ENCODE data around the gene AMELY. TPM values are rescaled to one million over a fixed set of nuclear protein-coding genes. Genes with fewer than 3 reads are reported as not detected.
"Not testable (repeated sequence)": the region's sequence is repeated elsewhere in the genome, so short reads cannot be mapped to it uniquely, and the experiment has no call there.

The AMELY gene
- total and polyA plus RNA-seq, 3 experiments from 2014 or later, result not detected

DNA sequence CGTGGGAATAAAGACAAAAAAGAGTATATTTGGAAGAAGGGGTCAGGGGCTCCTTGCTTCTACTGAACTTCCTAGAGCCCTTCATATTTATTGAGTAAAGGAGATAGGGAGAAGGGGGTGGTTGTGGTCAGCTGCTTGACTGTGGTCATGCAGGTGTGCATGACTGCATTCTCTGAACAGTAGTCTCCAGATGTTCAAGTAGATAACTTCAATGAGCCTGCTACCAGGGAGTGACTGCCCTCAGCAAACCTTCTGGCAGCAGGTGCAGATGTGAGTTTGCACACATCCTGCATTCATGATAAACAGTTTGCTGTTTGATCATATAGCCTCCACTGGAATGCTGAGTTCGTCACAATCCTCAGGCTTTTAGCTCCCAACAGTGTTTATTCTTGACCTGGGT is 9.5 kb upstream of the AMELY start:
- no peak overlapping the region for H3K4me3 Mint-ChIP-seq
- DNase-seq, result no peak
- H3K27ac ChIP-seq (ENCODE audit: low read depth, low read length), result no peak overlapping the region
- no peaks in the 10 kb centered on the region for H3K9me3 Mint-ChIP-seq
- H3K36me3 Mint-ChIP-seq, result no peaks in the 10 kb centered on the region
- no peaks in the 10 kb centered on the region for H3K4me1 Mint-ChIP-seq
- H3K36me3 ChIP-seq (ENCODE audit: insufficient read depth, low read length), result no peaks in the 10 kb centered on the region
- no peaks in the 10 kb centered on the region for H3K27me3 Mint-ChIP-seq
- no peaks in the 10 kb centered on the region for H3K9me3 ChIP-seq (ENCODE audit: low read length)
- no peak overlapping the region for H3K27ac Mint-ChIP-seq
- ChIA-PET CTCF (no interaction called here), POLR2A (no interaction called here)
- no peaks in the 10 kb centered on the region for H3K4me1 ChIP-seq (ENCODE audit: insufficient read depth, low read length)
- no peaks in the 10 kb centered on the region for H3K27me3 ChIP-seq (ENCODE audit: insufficient read depth, low read length, poor library complexity, severe bottlenecking)
- H3K4me3 ChIP-seq (ENCODE audit: low read length), result no peak overlapping the region

DNA sequence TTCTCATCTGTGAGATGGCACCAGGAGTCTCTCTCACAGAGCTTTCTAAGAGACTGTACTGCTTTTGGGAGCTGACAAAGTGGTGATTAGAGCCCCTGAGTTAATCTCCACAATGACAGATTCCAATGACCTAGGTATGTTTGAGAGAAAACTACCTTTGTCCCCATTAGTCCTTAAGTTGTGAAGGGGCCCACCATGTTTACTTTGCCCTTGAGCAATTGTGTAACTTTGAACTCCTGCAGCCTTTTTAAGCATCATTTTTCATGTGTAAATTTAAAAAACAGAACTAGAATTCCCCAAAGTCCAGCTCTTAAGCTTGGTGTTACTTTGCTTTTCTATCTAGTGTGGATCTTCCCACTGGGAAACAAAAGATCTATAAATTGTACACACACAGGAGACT is 1.8 kb upstream of the AMELY start:
- DNase-seq, result no peak
- Histone ChIP-seq H3K4me1 (ENCODE audit: insufficient read depth, low read length) (no peaks in the 10 kb centered on the region), H3K27ac (ENCODE audit: low read depth, low read length) (no peak overlapping the region), H3K27me3 (ENCODE audit: insufficient read depth, low read length, poor library complexity, severe bottlenecking) (no peaks in the 10 kb centered on the region), H3K9me3 (ENCODE audit: low read length) (no peaks in the 10 kb centered on the region), H3K36me3 (ENCODE audit: insufficient read depth, low read length) (no peaks in the 10 kb centered on the region), H3K4me3 (ENCODE audit: low read length) (no peak overlapping the region)
- POLR2A ChIA-PET, result no interaction called here
- H3K36me3 Mint-ChIP-seq, result no peaks in the 10 kb centered on the region
- no peak overlapping the region for H3K4me3 Mint-ChIP-seq
- peaks cover 0 to 35% of the 10 kb centered on the region in 2 donors for H3K27me3 Mint-ChIP-seq
- CTCF ChIA-PET, result no interaction called here
- H3K9me3 Mint-ChIP-seq, result no peaks in the 10 kb centered on the region
- H3K27ac Mint-ChIP-seq, result no peak overlapping the region
- H3K4me1 Mint-ChIP-seq, result peaks cover 0 to 12% (median 0%) of the 10 kb centered on the region in 3 donors

DNA sequence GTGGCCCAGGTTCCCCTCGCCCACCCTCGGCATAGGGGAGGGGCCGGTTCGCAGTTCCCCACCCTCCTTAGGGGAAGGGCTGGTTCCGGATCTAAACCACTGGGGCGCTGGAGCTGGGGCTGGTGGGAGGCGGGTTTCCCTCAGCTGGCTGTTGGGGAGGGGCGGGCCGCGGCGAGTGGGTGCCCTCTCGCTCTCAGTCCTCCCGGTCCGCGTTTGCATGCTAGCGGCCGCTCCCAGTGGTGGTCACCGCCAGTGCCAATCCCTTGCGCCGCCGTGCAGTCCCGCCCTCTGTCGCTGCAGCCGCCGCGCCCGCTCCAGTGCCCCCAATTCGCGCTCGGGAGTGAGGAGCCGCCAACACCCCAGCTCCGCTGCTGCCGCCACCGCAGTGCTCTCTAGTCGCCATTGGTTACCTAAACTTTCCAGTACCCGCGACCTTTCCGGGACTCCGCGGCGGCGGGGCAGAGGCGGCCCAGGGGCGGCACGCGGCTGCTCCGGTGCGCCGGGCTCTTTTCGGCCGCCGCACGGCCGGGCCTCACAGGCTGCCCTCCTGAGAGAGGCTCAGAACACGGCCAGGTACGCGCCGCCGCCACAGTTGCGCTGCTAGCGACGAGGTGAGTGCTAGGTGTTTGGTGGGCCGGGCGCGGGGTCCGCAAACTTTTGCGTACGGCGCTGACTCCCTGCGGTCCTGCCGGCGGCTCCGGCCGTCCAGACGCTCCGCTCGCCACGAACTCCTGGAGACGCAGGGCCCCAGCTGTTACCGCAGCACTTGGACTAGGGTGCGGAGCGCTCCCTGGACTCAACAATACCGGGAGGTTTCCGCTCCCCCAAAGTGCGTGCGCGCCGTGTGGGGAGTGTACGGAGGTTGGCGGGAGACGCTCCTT is 940 bp downstream of the AMELY start, which contains the start of gene TBL1Y:
TBL1Y (plus strand) TSS at position 326 of the 881 bp plus-strand sequence. CDS start 114,388 bp downstream, outside the sequence.
- H3K36me3 Mint-ChIP-seq, result no peaks in the 10 kb centered on the region
- no peak within 1 kb of the TSS for H3K27ac Mint-ChIP-seq
- CTCF ChIA-PET, result no interaction called here
- H3K27me3 Mint-ChIP-seq, result peaks cover 0 to 36% of the 10 kb centered on the region in 2 donors
- POLR2A ChIA-PET, result no interaction called here
- Histone ChIP-seq H3K4me1 (ENCODE audit: insufficient read depth, low read length) (no peaks in the 10 kb centered on the region), H3K27me3 (ENCODE audit: insufficient read depth, low read length, poor library complexity, severe bottlenecking) (no peaks in the 10 kb centered on the region), H3K27ac (ENCODE audit: low read depth, low read length) (no peak within 1 kb of the TSS), H3K36me3 (ENCODE audit: insufficient read depth, low read length) (no peaks in the 10 kb centered on the region), H3K9me3 (ENCODE audit: low read length) (no peaks in the 10 kb centered on the region), H3K4me3 (ENCODE audit: low read length) (no peak within 1 kb of the TSS)
- H3K9me3 Mint-ChIP-seq, result no peaks in the 10 kb centered on the region
- H3K4me3 Mint-ChIP-seq, result peak within 1 kb of the TSS in 2 of 7 donors; percentile 40 to 49
- no peak for DNase-seq
- H3K4me1 Mint-ChIP-seq, result peaks cover 0 to 12% (median 0%) of the 10 kb centered on the region in 3 donors

DNA sequence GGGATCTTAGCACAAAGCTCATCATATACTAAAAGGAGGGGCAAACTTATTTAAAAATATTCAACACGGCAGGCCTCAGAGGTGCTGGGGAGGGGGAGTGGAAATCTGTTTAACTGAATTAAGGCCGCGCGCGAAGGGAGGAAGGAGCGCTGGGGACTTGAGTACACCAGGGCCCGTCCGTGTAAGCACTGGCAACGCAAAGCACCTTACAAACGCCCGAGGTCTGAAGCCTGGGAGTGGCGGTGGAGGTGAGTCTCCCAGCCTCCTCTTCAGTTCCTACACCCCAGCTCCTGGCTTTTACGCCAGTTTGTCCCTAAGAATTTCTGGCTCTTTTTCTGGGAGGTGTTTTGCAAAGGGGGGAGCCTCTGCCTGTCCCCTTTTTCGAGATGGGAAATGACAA is 1.7 kb downstream of the AMELY start:
- DNase-seq, result no peak
- Histone ChIP-seq H3K4me1 (ENCODE audit: insufficient read depth, low read length) (no peaks in the 10 kb centered on the region), H3K27me3 (ENCODE audit: insufficient read depth, low read length, poor library complexity, severe bottlenecking) (no peaks in the 10 kb centered on the region), H3K27ac (ENCODE audit: low read depth, low read length) (no peak overlapping the region), H3K9me3 (ENCODE audit: low read length) (no peaks in the 10 kb centered on the region), H3K36me3 (ENCODE audit: insufficient read depth, low read length) (no peaks in the 10 kb centered on the region), H3K4me3 (ENCODE audit: low read length) (no peak overlapping the region)
- Mint-ChIP-seq H3K4me1 (peaks cover 0 to 12% (median 0%) of the 10 kb centered on the region in 3 donors), H3K27ac (no peak overlapping the region), H3K4me3 (peak overlapping the region in 1 of 7 donors; percentile 49), H3K9me3 (no peaks in the 10 kb centered on the region), H3K27me3 (peaks cover 0 to 36% of the 10 kb centered on the region in 2 donors), H3K36me3 (no peaks in the 10 kb centered on the region)
- POLR2A ChIA-PET, result no interaction called here
- CTCF ChIA-PET, result no interaction called here

DNA sequence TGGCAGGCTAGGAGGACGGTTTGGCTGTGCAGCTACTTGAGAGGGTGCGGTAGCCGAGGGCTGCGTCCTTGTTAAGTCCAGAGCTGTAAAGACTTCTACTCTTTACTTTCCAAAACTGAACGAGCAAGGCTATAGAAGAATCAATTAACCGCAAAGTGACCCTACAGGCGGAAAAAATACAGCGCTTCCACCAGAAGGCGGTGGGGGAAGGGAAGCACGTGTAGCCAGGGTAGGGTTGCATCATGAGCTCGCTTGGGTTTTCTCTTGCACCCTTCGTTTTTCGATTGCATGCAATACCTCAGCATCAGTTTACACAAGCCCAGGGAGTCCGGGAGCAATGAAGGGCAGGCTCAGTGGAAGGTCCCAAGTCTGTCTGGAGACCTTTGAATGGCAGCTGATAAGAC is 2.4 kb downstream of the AMELY start:
- no peak overlapping the region for H3K4me3 ChIP-seq (ENCODE audit: low read length)
- no peaks in the 10 kb centered on the region for H3K27me3 ChIP-seq (ENCODE audit: insufficient read depth, low read length, poor library complexity, severe bottlenecking)
- H3K4me1 ChIP-seq (ENCODE audit: insufficient read depth, low read length), result no peaks in the 10 kb centered on the region
- Mint-ChIP-seq H3K27ac (no peak overlapping the region), H3K4me1 (peaks cover 0 to 12% (median 0%) of the 10 kb centered on the region in 3 donors), H3K9me3 (no peaks in the 10 kb centered on the region), H3K36me3 (no peaks in the 10 kb centered on the region), H3K27me3 (peaks cover 0 to 40% of the 10 kb centered on the region in 2 donors), H3K4me3 (peak overlapping the region in 2 of 7 donors; percentile 40 to 49)
- ChIA-PET POLR2A (no interaction called here), CTCF (no interaction called here)
- H3K9me3 ChIP-seq (ENCODE audit: low read length), result no peaks in the 10 kb centered on the region
- DNase-seq, result no peak
- H3K36me3 ChIP-seq (ENCODE audit: insufficient read depth, low read length), result no peaks in the 10 kb centered on the region
- H3K27ac ChIP-seq (ENCODE audit: low read depth, low read length), result no peak overlapping the region

DNA sequence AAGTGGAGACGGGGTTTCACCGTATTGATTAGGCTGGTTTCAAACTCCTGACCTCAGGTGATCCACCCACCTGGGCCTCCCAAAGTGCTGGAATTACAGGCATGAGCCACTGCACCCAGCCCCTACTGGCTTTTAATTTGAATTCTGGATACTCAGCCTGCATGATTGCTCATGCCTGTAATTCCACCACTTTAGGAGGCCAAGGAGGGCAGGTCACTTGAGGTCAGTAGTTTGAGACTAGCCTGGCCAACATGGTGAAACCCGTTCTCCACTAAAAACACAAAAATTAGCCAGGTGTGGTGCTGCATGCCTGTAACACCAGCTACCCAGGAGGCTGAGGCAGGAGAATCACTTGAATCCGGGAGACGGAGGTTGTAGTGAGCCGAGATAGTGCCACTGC is 3.5 kb downstream of the AMELY start:
- POLR2A ChIA-PET; CTCF ChIA-PET; H3K36me3 ChIP-seq (ENCODE audit: insufficient read depth, low read length); H3K36me3 Mint-ChIP-seq; H3K27ac Mint-ChIP-seq; H3K27me3 ChIP-seq (ENCODE audit: insufficient read depth, low read length, poor library complexity, severe bottlenecking); H3K9me3 Mint-ChIP-seq; H3K27ac ChIP-seq (ENCODE audit: low read depth, low read length); H3K4me3 Mint-ChIP-seq; DNase-seq; H3K9me3 ChIP-seq (ENCODE audit: low read length); H3K4me3 ChIP-seq (ENCODE audit: low read length); H3K4me1 ChIP-seq (ENCODE audit: insufficient read depth, low read length): not testable (repeated sequence)
- H3K4me1 Mint-ChIP-seq, result peaks cover 0 to 12% (median 0%) of the 10 kb centered on the region in 3 donors
- peaks cover 0 to 32% of the 10 kb centered on the region in 2 donors for H3K27me3 Mint-ChIP-seq

DNA sequence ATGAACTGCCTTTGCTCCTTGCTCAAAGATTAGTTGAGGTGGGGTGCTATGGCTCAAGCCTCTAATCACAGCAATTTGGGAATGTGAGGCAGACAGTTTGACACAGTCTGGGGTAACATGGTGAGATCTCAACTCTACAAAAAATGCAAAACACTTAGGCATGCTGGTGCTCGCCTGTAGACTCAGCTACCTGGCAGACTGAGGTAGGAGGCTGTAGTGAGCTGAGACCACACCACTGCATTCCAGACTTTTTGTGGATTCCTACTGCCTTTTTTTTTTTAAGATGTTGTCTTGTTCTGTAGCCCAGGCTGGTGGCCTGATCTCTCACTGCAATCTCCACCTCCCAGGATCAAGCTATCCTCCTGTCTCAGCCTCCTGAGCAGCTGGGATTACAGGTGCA is 4.0 kb downstream of the AMELY start:
- Histone ChIP-seq H3K9me3 (ENCODE audit: low read length) (no peaks in the 10 kb centered on the region), H3K27ac (ENCODE audit: low read depth, low read length) (no peak overlapping the region), H3K27me3 (ENCODE audit: insufficient read depth, low read length, poor library complexity, severe bottlenecking) (no peaks in the 10 kb centered on the region), H3K36me3 (ENCODE audit: insufficient read depth, low read length) (no peaks in the 10 kb centered on the region), H3K4me3 (ENCODE audit: low read length) (no peak overlapping the region), H3K4me1 (ENCODE audit: insufficient read depth, low read length) (no peaks in the 10 kb centered on the region)
- no peaks in the 10 kb centered on the region for H3K36me3 Mint-ChIP-seq
- H3K9me3 Mint-ChIP-seq, result no peaks in the 10 kb centered on the region
- no peak for DNase-seq
- ChIA-PET CTCF (no interaction called here), POLR2A (no interaction called here)
- H3K27me3 Mint-ChIP-seq, result peaks cover 0 to 29% of the 10 kb centered on the region in 2 donors
- H3K4me1 Mint-ChIP-seq, result peaks cover 0 to 12% (median 0%) of the 10 kb centered on the region in 3 donors
- no peak overlapping the region for H3K27ac Mint-ChIP-seq
- H3K4me3 Mint-ChIP-seq, result no peak overlapping the region

DNA sequence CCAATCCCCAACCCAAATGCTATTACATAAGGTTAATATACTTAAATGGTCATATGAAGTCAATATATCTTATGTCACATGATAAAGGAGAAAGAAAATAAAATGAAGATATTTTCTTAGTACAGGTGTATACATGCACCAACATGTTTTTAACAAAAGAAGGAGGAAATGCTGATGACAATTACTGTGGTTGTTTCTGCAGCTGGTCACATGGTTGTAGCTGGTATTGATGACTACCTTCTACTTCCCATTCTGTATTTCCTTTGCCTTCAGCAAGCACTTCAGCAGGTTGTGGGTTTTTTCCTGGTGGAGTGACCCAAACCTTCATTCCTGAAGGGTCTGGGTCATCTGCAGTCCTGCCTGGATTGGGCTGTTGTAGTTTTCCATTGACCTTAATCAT is 9.4 kb downstream of the AMELY start:
- POLR2A ChIA-PET; H3K4me1 ChIP-seq (ENCODE audit: insufficient read depth, low read length); DNase-seq; CTCF ChIA-PET; H3K36me3 Mint-ChIP-seq; H3K9me3 ChIP-seq (ENCODE audit: low read length); H3K36me3 ChIP-seq (ENCODE audit: insufficient read depth, low read length); H3K4me3 Mint-ChIP-seq; H3K9me3 Mint-ChIP-seq; H3K27ac ChIP-seq (ENCODE audit: low read depth, low read length); H3K4me1 Mint-ChIP-seq; H3K27me3 ChIP-seq (ENCODE audit: insufficient read depth, low read length, poor library complexity, severe bottlenecking); H3K4me3 ChIP-seq (ENCODE audit: low read length); H3K27ac Mint-ChIP-seq: not testable (repeated sequence)
- peaks cover 0 to 12% of the 10 kb centered on the region in 2 donors for H3K27me3 Mint-ChIP-seq

Measured in CD8-positive, alpha-beta memory T cell (primary cell).